HG02571 (cell line): ENCODE measurements around the gene ITPR2.
"Not testable (repeated sequence)": the region's sequence is repeated elsewhere in the genome, so short reads cannot be mapped to it uniquely, and the experiment has no call there.

Experiments
- ATAC-seq: cut with Tn5 transposase; IDR thresholded peaks from one replicate; pipeline ENCODE4 v1.9.1; 2021; ENCODE audit warnings: mild to moderate bottlenecking, moderate library complexity; ENCODE audit not compliant: unreplicated experiment

The ITPR2 gene

GRCh38 chr12:26327975-26328644, 504.9 kb downstream of the ITPR2 start:
- no peak for ATAC-seq

DNA sequence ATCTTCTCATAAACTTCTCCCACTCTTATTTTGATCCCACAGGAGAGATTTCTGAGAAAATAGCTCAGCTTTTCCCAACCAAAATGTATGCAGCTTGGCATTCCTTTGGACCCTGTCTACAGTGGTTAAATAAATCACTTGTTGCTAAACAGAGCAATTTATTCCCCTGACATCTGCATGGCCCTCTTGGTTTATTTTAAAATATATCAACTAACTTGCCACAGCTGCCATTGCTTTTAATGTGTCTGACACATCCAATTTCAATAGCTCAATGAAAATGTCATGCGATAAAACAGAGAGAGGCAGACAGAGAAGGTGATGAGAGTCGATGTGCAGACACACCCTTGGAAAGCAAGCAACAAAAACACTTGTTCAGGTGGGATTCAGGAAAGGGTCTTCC, 509.3 kb downstream of the ITPR2 start:
- no peak for ATAC-seq

DNA sequence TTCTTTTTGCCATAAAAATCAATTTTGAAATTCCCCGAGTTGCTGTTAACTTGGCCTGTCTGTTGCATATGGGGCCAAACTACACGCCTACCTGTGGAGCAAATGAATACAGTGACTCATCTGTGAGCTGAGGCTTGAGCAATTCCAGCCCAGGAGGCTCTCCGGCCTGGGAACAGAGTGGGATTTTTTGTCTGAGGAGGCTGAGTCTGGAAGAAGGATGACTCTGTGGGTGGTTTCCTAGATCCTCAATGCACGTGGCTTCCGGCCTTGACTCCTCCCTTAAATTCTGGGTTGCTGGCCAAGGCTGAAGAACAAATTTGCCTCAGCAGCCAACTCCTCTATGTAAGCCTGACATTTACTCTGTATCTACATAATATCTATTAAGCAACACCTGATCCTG, 513.5 kb downstream of the ITPR2 start:
- no peak for ATAC-seq

DNA sequence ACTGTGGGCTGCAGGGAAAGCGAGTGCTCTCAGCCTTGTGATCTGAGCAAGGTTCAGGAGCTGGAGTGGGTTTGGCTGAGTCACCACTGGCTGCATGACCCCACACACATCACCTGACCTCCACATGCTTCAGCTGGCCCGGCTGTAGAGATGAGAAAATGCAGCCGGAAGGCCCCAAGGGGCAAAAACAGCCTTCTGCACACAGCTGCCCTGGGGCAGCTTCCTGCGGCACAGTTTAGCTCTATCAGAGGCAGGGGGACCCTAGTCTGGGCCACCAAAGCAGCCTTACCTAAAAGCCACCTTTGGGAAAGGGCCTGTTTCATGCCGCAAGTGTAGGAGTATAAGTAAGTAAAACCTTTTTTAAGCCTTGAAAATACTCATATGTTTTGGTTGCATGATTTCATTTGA, 514.3 kb downstream of the ITPR2 start:
- ATAC-seq, result peak; percentile 93

GRCh38 chr12:26317942-26318575, 514.9 kb downstream of the ITPR2 start:
- ATAC-seq, result peak; percentile 30

- ATAC-seq, result not testable (repeated sequence)
Measured at GRCh38 chr12:26314103-26314502, 518.9 kb downstream of the ITPR2 start.

GRCh38 chr12:26310489-26310888, 522.5 kb downstream of the ITPR2 start:
- not testable (repeated sequence) for ATAC-seq

- no peak for ATAC-seq
Measured at GRCh38 chr12:26309634-26310033, 523.4 kb downstream of the ITPR2 start.

DNA sequence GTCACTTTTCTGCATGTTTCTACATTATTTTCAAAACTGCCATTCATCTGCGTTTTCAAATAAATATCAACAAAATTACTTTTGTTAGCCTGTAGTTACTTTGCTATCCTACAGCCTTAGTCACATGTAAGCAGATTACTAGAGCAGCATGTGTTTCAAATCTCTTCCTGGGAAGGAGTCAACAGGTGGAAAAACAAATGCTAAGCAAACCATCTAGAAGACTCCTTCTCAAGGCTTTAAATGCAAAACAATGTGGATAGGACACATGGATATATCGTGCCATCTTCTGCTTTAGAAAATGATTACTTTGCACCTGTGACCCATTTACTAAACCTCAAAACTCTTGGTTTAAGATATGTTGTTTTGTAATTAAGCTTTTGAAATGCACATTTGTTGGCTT, 528.7 kb downstream of the ITPR2 start:
- ATAC-seq, result no peak

- ATAC-seq, result no peak
Measured at GRCh38 chr12:26303418-26303817, 529.6 kb downstream of the ITPR2 start.

- ATAC-seq, result no peak
Measured at GRCh38 chr12:26302776-26303175, 530.2 kb downstream of the ITPR2 start.

- ATAC-seq, result no peak
Measured at GRCh38 chr12:26299751-26300150, 533.2 kb downstream of the ITPR2 start.

- peak; percentile 99 for ATAC-seq
Measured at GRCh38 chr12:26298785-26299621, 534.0 kb downstream of the ITPR2 start.

DNA sequence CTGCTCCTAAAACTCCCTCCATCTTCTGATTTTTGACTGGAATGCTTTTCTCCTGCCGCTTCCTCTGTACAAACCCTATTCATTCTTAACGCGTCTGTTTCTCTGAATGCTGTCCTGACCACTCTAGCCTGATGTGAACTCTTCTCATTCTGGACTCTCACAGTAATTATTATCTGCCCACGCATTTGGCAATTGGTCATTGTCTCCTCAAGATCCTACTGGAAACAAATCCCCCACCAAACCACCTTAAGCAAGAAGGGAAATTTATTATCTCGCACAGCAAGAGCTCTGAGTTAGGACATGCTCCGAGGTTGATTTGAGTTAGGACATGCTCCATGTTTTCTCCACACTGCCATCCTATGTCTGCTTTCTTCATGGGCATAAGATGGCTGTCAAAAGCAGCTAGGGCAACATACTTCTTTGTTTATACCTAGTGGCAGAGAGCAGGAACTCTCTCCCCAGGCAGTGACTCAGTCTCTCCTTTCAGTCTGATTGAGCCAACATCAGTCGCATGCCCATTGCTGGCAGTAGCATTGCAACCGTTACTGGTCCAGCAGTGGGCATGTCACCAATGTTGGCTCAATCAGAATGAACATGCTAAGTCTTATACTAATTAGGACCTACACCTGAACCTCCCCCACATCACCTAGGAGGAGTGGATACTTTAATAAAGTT, 535.5 kb downstream of the ITPR2 start:
- ATAC-seq, result no peak

GRCh38 chr12:26295001-26295400, 538.0 kb downstream of the ITPR2 start:
- ATAC-seq, result no peak

DNA sequence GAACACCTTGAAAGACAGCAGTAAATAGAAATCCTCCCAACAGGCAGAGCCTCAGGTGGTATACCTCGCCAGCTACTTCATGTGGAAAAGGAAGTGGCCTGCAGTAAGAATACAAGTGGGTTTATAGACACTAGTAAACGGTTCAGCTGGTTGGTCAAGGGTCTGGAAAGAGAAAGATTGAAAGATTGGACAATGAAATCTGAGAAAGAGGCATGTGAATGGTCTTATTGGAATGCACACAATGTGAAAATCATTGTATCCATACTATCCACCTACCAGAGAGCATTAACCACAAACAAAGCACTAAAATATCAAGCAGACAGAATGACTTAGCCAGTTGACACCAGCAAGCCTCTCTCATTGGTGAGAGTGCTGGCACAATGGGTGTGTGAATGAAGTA, 539.4 kb downstream of the ITPR2 start:
- ATAC-seq, result no peak

DNA sequence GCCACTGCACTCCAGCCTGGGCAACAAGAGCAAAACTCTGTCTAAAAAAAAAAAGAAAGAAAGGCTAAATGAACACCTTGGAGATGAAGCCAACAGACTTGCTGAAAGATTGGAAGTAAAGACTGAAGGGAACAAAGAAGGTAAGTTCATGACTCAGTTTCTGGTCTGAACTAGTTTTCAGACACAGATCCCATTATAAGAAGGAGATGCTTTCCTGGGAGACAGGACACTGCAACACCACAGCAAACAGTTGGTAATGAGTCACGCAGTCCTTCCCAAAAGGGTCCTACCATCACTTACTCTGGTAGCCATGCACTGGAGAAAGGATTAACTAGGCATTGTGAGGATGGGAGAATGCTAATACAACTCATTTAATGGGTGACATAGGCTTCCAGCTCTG, 540.4 kb downstream of the ITPR2 start:
- no peak for ATAC-seq

- ATAC-seq, result no peak
Measured at GRCh38 chr12:26290565-26290964, 542.4 kb downstream of the ITPR2 start.

- no peak for ATAC-seq
Measured at GRCh38 chr12:26287671-26288381, 545.2 kb downstream of the ITPR2 start.
